H1 (cell line): ENCODE data around the gene GTF2IRD1. TPM values are rescaled to one million over a fixed set of nuclear protein-coding genes. Genes with fewer than 3 reads are reported as not detected.

Experiments used
- EZH2 ChIP-seq: fragments of 200-600 bp; sonication (generic); IDR thresholded peaks from 2 replicates; pipeline ENCODE4 v1.7.1; 2012; ENCODE audit warnings: low read depth, mild to moderate bottlenecking, moderate library complexity, low read length, inconsistent platforms; ENCODE audit not compliant: severe bottlenecking
- HDAC2 ChIP-seq, 2 experiments: fragments of 300-600 bp in 1 of 2; sonication (generic) in 1 of 2; IDR thresholded peaks; 2 replicates each; pipeline ENCODE4 v1.6.1; 2011 to 2012; ENCODE audit warnings: low read depth in 2 of 2, low read length in 2 of 2, mild to moderate bottlenecking in 2 of 2, moderate library complexity in 2 of 2, borderline replicate concordance in 1 of 2, inconsistent platforms in 1 of 2
- JUND ChIP-seq: IDR thresholded peaks from 2 replicates; pipeline ENCODE4 v1.6.1; 2011; ENCODE audit warnings: mild to moderate bottlenecking, improper control_type of control experiment, low read length
- MAFK ChIP-seq: IDR thresholded peaks from 2 replicates; pipeline ENCODE4 v1.6.1; 2012; ENCODE audit warnings: low read depth, mild to moderate bottlenecking, improper control_type of control experiment, low read length
- POU5F1 ChIP-seq: IDR thresholded peaks from 2 replicates; pipeline ENCODE4 v1.6.1; 2011; ENCODE audit warnings: low read depth, mild to moderate bottlenecking, low read length, moderate library complexity
- SIX5 ChIP-seq: IDR thresholded peaks from 2 replicates; pipeline ENCODE4 v1.6.1; 2011; ENCODE audit warnings: mild to moderate bottlenecking, low read depth, low read length
- polyA plus RNA-seq, 7 experiments: library from polyadenylated mRNA; depleted of rRNA in 3 of 7; stranded (reverse) in 5 of 7; unstranded in 2 of 7; fragments of >200 nt in 5 of 7; fragments of 200-250 nt in 2 of 7; gene quantifications; 1 replicate in 5 of 7; 2 replicates in 1 of 7; 4 replicates in 1 of 7; pipeline versions ENCODE4 v1.2.1 to v1.2.3, GENCODE V29; 2011 to 2013; ENCODE audit warnings: missing spikeins in 2 of 7, mixed read lengths in 2 of 7
- total RNA-seq: library from RNA; stranded (reverse); fragmentation: NEBNext Ultra II Directional; extraction: Animal tissue kit (Norgen Biotek cat#: 25700); gene quantifications from 2 replicates; pipeline ENCODE4 v1.2.1, GENCODE V29; 2021
- TF ChIP-seq, protein P1 (sequence below): IDR thresholded peaks from 2 replicates; pipeline ENCODE4 v1.6.1; 2012; ENCODE audit warnings: inconsistent platforms

GTF2IRD1 gene
- total and polyA plus RNA-seq, 2 of the 8 experiments (the other 6 are each of a cell fraction or from before 2014, with no cell fraction given): 27.4 to 45.4 TPM

DNA sequence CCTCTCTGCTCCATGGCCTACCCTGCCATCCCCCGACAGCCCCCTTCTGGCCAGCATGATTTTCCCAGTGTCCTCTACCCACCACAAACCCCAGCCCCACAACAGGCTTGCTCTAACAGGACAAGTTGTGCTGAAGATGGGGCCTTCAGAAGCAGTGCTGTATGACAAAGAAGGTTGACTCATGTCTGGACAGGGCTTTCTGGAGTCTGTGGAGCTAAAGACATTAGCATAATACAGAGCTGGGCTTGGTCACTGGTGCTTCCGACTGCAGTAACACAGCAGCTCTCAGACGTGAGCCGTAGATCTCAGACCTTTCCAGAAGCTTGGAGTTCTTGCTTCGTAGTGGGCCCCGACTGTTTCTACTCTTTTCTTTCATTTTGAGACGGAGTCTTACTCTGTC lies 100.5 kb downstream of the GTF2IRD1 start (continued):
- no peak for TF ChIP-seq EZH2
- no peak for TF ChIP-seq MAFK
- no peak for TF ChIP-seq HDAC2 (IDR thresholded peaks at IDR 0.05; ENCODE audit: borderline replicate concordance in 1 of 2, low read depth in 2 of 2, low read length in 2 of 2)
- TF ChIP-seq, protein P1, sequence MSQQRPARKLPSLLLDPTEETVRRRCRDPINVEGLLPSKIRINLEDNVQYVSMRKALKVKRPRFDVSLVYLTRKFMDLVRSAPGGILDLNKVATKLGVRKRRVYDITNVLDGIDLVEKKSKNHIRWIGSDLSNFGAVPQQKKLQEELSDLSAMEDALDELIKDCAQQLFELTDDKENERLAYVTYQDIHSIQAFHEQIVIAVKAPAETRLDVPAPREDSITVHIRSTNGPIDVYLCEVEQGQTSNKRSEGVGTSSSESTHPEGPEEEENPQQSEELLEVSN: no peak
- no peak for TF ChIP-seq POU5F1
- no peak for TF ChIP-seq SIX5
- TF ChIP-seq JUND: no peak
